Epithelial cell of proximal tubule (primary cell): ENCODE measurements around the gene SLC26A2. TPM values are rescaled to one million over a fixed set of nuclear protein-coding genes. Genes with fewer than 3 reads are reported as not detected.
A peak's percentile ranks its signal among the peaks of the same experiment; 100 is the strongest.

Experiments
- DNase-seq: peaks from one replicate; pipeline ENCODE4 v3.0.0-alpha.2; 2011; ENCODE audit warnings: low read depth
- H3K4me3 ChIP-seq: 2 replicates; pipeline ENCODE4 v1.5.1; 2011; ENCODE audit warnings: low read depth, mild to moderate bottlenecking, low read length
- CTCF ChIP-seq: conservative IDR thresholded peaks from 2 replicates; pipeline ENCODE4 v1.5.1; 2012; ENCODE audit warnings: low read depth, mild to moderate bottlenecking, low read length
- total RNA-seq: library from RNA; depleted of rRNA; stranded (reverse); fragments of >200 nt; gene quantifications from 2 replicates; pipeline ENCODE4 v1.2.3, GENCODE V29; 2015

SLC26A2 gene
- total RNA-seq, 1 donor from 2014 or later: 11.9 TPM

DNA sequence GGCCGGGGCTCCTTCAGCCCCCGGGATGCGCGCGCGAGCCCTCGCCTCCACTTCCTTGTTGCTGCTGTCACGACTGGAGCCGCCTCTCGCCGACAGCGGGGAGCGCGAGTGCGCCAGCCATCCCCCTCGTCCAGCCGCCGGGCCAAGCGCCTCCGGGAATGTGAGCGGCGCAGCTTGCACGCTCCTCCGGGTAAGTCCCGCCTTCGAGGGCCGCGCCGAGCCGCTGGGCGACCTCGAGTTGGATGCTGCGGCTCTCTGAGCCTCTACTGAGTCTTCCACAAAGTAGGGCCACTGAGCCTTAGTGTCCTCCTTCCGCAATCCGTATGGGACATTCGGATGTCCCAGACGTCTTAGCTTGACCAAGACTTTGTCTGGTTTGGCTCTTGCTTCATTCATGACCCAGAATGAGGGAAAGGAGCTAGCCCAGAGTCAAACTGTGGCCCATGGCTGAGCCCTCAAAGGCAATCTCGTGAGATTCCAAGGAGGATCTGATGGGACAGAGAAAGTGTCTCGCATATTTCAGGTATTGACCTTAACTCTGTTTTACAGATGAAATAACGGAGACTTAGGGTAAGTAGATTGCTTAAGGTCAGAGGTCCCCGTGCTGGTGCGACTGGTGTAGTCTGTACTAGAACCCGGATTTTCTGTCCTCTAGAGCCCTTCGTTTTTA, 40.6 kb downstream of the SLC26A2 start:
- H3K4me3 ChIP-seq: peak overlapping the region; percentile 84
- TF ChIP-seq CTCF: no peak
- no peak for DNase-seq

DNA sequence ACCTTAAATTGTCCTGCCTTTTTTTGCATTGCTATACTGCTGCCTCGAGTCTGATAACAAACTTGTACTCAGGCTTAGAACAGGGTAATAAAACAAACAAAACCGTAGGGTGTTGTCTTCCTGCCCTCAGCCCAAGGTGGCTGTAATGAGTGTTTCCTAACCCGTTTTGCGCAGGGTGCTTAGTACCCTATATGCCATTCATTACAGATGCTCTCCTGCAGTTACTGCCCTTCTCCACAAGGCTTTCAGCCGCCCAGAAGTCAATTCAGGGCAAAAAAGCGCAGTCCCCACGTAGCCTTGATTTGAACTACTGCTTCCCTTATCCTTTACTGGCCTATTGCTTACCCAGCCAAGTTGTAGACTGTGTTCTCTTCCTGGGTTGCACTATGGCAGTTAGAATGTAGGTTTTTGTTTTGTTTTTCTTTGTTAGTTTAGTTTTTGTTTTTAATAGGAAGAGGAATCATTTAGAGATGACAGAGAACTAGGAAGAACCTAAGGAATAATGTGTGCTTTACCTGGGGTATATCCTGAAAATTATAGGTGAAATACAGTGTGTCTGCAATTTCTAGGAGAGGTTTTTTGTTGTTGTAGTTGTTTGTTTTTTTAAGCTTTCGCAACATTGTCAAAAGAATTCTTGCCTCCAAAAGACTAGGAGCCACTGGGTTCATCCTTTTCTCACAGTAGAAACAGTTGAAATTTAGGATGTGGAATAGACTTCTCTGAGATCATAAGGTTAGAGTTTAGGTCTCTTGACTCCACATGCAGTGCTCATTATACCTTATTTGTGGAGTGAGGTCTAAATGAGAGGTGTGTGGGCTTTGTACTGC, 41.3 kb downstream of the SLC26A2 start:
- peak; percentile 63 for TF ChIP-seq CTCF
- H3K4me3 ChIP-seq: peak overlapping the region; percentile 84
- DNase-seq: no peak

GRCh38 chr5:150006318-150006717, 45.8 kb downstream of the SLC26A2 start:
- DNase-seq: no peak
- H3K4me3 ChIP-seq: no peak overlapping the region
- TF ChIP-seq CTCF: no peak

GRCh38 chr5:150007050-150007449, 46.5 kb downstream of the SLC26A2 start:
- TF ChIP-seq CTCF: no peak
- DNase-seq: no peak
- no peak overlapping the region for H3K4me3 ChIP-seq

DNA sequence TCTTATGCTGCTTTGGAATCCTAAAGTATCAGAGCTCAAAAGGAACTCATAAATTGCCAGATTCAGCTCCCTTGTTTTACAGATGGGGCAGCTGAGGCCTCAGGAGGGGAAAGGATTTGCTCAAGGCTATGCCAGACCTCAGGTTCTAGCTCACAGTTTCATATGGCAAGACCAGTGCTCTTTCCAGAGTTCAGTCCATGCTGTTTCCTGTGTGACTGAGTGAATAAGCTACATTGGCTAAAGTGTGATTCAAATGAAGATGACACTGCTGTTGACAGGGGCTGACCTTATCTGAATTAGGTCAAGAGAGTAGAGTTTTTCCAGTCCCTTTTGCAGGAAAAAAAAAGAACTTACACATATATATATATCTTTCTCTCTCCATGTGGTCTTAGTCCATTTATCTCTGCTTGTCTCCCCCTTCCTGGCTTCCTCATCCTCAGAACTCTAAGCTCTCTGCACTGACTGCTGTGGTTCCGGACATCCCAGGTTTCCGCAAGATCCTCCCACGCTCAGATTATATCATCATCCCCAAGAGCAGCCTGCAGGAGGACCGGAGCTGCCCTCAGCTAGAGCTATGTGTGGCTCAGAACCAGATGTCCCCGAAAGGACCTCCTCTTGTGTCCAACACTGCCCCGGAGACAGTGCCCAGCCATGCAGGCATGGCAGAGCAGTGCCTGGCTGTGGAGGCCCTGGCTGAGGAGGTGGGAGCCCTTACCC, 49.3 kb downstream of the SLC26A2 start:
- H3K4me3 ChIP-seq: no peak overlapping the region
- no peak for DNase-seq
- no peak for TF ChIP-seq CTCF

DNA sequence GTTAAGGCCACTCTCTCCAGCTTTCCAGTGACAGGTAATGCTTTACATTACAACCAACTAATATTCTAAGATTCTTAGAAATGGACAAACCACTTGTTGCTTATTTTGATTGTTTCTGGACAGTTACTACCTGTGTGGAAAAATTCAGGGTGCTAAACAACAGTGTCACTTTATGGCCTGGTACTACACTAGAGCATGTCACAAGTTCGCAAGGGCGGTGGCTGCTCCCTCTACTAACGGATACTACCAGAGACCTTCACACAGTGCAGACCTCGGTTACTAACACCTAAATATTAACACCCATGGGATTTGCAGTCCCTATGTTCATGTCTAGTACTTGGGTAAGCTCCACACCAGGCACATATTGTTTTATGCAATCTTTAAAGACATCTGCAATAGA, 53.4 kb downstream of the SLC26A2 start:
- TF ChIP-seq CTCF: no peak
- no peak overlapping the region for H3K4me3 ChIP-seq
- no peak for DNase-seq
